GM23248 (cell line): ENCODE data around the gene EMP2.

ENCODE experiments used
- EZH2 ChIP-seq: fragments of 200-600 bp; sonication (generic); IDR thresholded peaks from 2 replicates; pipeline ENCODE4 v1.6.1; 2018; ENCODE audit warnings: antibody characterized with exemption, mild to moderate bottlenecking; ENCODE audit not compliant: insufficient read depth, poor library complexity, severe bottlenecking
- EZH2phosphoT487 ChIP-seq: fragments of 200-600 bp; sonication (generic); IDR thresholded peaks from 2 replicates; pipeline ENCODE4 v1.6.1; 2018; ENCODE audit warnings: antibody characterized with exemption, moderate library complexity, mild to moderate bottlenecking, low read depth; ENCODE audit not compliant: insufficient read depth

GRCh38 chr16:10577305-10578202 lies 2.8 kb downstream of the EMP2 start:
- no peak for TF ChIP-seq EZH2phosphoT487
- TF ChIP-seq EZH2: no peak
